Immature natural killer cell (primary cell): ENCODE data around the gene MTMR2. TPM values are rescaled to one million over a fixed set of nuclear protein-coding genes. Genes with fewer than 3 reads are reported as not detected.

Experiments used
- DNase-seq, 3 donors: peaks; one replicate each; pipeline ENCODE4 v3.0.0; 2022; ENCODE audit warnings: mixed read lengths in 1 of 3
- H3K27ac Mint-ChIP-seq, 6 donors: one replicate each; pipeline ENCODE4 v1.8.0; 2020; ENCODE audit warnings: mixed read lengths in 6 of 6, mild to moderate bottlenecking in 5 of 6, inconsistent platforms in 4 of 6, moderate library complexity in 3 of 6
- H3K27me3 Mint-ChIP-seq, 3 donors: one replicate each; pipeline ENCODE4 v1.8.0; 2020 to 2021; ENCODE audit warnings: low read depth in 3 of 3, mild to moderate bottlenecking in 3 of 3, mixed read lengths in 3 of 3, moderate library complexity in 3 of 3, inconsistent platforms in 1 of 3
- H3K36me3 Mint-ChIP-seq, 3 donors: one replicate each; pipeline ENCODE4 v1.8.0; 2020; ENCODE audit warnings: mixed read lengths in 3 of 3, inconsistent platforms in 2 of 3, mild to moderate bottlenecking in 2 of 3
- H3K4me1 Mint-ChIP-seq, 2 donors: one replicate each; pipeline ENCODE4 v1.8.0; 2020; ENCODE audit warnings: inconsistent platforms in 2 of 2, mild to moderate bottlenecking in 2 of 2, mixed read lengths in 2 of 2, moderate library complexity in 1 of 2
- H3K4me3 Mint-ChIP-seq, 5 donors: one replicate each; pipeline ENCODE4 v1.8.0; 2020; ENCODE audit warnings: mild to moderate bottlenecking in 5 of 5, mixed read lengths in 5 of 5, inconsistent platforms in 3 of 5, moderate library complexity in 3 of 5
- H3K9me3 Mint-ChIP-seq, 6 donors: one replicate each; pipeline ENCODE4 v1.8.0; 2020; ENCODE audit warnings: mild to moderate bottlenecking in 6 of 6, mixed read lengths in 6 of 6, inconsistent platforms in 4 of 6, moderate library complexity in 3 of 6
- polyA plus RNA-seq, 3 donors: library from polyadenylated mRNA; unstranded; fragments of 300-500 nt; fragmentation: Illumina TruSeq; gene quantifications; one replicate each; pipeline ENCODE4 v1.2.3, GENCODE V29; 2021

MTMR2 gene
- 10 to 100 TPM; 14.8 to 31.3 (median 25.4) TPM for polyA plus RNA-seq

DNA sequence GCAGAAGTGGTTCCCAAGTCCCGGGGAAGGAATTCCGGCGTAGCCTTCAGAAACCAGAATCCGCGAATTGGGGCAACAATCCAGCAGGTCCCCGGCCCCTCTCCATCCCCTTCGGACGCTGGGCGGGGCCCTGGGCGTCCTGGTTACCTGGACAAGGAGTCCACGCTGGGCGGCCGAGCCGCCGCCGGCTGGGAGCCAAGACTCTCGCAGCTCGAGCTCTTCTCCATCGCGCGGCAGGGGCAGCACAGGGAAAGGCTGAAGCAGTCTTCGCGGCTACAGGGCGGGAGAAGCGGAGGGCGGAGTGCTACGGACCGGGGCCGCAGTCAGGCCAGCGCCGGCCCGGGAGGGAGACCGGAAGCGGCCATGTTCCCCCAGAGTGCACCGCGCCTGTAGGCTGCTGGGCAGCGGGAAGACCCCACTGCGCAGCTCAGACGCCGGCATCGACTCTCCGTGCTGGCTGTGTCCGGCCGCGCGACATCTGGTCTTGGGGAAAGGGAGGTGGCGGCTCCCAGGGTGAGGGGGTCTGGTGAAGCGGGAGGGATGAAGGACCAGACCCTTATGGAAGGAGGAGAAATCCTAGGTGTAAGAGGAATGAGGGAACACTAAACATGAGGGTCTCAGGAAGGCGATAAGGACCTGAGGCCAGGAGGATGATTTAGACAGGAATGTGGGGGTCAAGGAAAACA lies at the start of gene MTMR2:
Gene MTMR2 (minus strand): TSS at position 380 of the 686 bp plus-strand sequence. CDS start 153 bp downstream, at position 227.
- Mint-ChIP-seq H3K9me3 (no peaks in the 10 kb centered on the region), H3K4me1 (peaks cover 24 to 43% of the 10 kb centered on the region in 2 donors), H3K36me3 (no peaks in the 10 kb centered on the region), H3K27me3 (peaks cover 0 to 6% (median 5%) of the 10 kb centered on the region in 3 donors), H3K27ac (peak within 1 kb of the TSS; percentile 91 to 97 (median 94)), H3K4me3 (peak within 1 kb of the TSS; percentile 92 to 99 (median 95))
- DNase-seq, result peak; percentile 60 to 61 (median 60)

DNA sequence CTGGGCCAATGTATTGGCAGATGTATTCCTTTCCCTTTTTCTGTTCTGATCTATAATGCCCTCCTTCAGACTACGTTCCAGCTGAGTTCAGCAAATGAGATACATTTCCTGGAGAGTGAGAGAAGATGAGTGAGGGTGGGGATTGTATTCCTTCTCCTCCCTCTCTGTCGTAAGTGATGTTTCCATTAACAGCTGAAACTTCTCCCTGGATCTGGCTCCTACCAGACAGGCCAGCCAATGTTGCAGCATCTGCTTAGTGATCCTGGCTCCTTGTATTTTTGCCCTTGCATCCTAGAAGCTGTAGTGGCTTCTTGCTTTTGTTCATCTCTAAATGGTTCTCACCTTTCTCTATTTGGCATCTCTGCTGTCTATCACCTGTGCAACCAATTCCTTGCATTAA lies 48.2 kb upstream of the MTMR2 start:
- no peak overlapping the region for H3K4me3 Mint-ChIP-seq
- H3K27me3 Mint-ChIP-seq, result peaks cover 2 to 3% (median 2%) of the 10 kb centered on the region in 3 donors
- DNase-seq, result no peak
- H3K36me3 Mint-ChIP-seq, result peaks cover 0 to 4% (median 0%) of the 10 kb centered on the region in 3 donors
- H3K9me3 Mint-ChIP-seq, result no peaks in the 10 kb centered on the region
- no peak overlapping the region for H3K27ac Mint-ChIP-seq
- H3K4me1 Mint-ChIP-seq, result no peaks in the 10 kb centered on the region

DNA sequence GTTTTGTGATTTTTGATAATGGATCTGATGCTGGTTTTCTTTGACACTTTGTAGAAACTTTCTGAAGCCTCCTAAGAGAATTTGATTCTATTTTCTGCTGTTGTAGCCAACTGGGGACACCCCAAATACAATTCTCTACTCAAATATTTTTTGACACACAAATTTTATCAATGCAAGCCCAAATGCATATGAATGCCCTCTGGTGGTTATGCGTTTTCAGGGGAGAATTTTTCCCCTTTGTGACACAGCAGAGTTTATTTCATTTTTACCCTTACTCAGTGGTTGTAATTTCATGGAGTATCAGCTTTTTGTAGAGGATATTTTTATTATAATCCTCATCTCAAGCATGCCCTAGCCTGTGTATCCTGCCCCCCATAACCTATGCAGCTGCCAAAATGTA lies 44.7 kb upstream of the MTMR2 start:
- Mint-ChIP-seq H3K36me3 (no peaks in the 10 kb centered on the region), H3K4me3 (no peak overlapping the region), H3K9me3 (no peaks in the 10 kb centered on the region), H3K4me1 (no peaks in the 10 kb centered on the region), H3K27me3 (peaks cover 2 to 3% (median 2%) of the 10 kb centered on the region in 3 donors), H3K27ac (no peak overlapping the region)
- no peak for DNase-seq

DNA sequence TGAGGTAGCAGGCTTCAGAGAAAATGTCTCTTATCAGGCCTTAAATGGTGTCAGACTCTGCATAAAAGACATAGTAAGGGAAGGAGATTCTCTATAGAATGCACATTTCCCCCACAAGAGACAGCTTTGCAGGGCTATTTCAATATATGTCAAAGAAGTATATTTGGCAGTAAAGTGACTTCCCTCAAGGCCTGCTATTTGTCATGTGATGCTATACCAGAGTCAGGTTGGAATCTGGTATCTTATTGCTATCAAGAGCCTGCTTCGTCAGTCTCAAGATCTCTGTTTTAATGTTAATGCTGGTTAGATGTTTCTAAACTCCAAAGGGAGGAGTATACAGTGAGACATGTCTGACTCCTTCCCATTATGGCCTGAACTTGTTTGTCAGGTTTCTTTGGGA lies 40.4 kb upstream of the MTMR2 start:
- Mint-ChIP-seq H3K4me1 (no peaks in the 10 kb centered on the region), H3K27me3 (peaks cover 0 to 3% (median 2%) of the 10 kb centered on the region in 3 donors), H3K27ac (no peak overlapping the region), H3K9me3 (no peaks in the 10 kb centered on the region), H3K4me3 (no peak overlapping the region), H3K36me3 (no peaks in the 10 kb centered on the region)
- no peak for DNase-seq

DNA sequence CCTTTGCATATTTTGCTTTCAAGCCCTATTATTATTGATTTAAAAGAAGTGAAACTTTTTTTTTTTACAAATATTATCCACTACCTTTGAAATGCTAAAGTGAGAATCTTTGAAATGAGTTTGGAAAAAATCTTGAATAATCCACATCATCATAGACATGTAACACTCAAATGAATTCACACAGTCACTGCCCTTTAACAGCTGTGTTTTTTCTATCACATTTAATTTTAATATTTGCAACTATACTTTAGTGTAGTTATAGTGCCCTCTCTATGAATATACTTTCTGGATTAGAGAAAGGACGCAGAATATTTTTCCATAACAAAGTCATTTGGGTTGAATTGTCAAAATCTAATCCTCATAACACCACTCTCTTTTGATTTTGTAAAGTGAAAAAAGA lies 37.9 kb upstream of the MTMR2 start:
- H3K4me3 Mint-ChIP-seq, result no peak overlapping the region
- H3K36me3 Mint-ChIP-seq, result no peaks in the 10 kb centered on the region
- H3K9me3 Mint-ChIP-seq, result no peaks in the 10 kb centered on the region
- H3K27ac Mint-ChIP-seq, result no peak overlapping the region
- H3K27me3 Mint-ChIP-seq, result peaks cover 0 to 3% (median 0%) of the 10 kb centered on the region in 3 donors
- no peaks in the 10 kb centered on the region for H3K4me1 Mint-ChIP-seq
- no peak for DNase-seq

DNA sequence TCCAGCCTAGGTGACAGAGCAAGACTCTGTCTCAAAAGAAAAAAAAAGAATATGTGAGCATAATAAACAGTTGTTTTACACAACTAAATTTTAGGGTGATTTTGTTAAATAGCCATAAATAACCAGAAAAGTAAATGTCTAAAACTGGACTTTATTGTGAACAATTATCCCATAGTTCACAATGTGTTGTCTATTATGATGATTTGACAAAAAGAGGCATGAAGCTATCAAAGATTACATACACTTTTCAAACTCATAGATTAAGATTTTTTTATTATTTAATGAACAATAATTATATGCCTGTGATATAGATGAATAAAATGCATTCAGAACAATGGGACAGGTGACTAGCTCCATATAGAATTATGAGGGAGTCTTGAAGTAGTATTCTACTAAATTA lies 27.0 kb upstream of the MTMR2 start:
- Mint-ChIP-seq H3K36me3 (peaks cover 0 to 7% (median 2%) of the 10 kb centered on the region in 3 donors), H3K4me3 (no peak overlapping the region), H3K27ac (no peak overlapping the region), H3K27me3 (peaks cover 0 to 4% (median 0%) of the 10 kb centered on the region in 3 donors), H3K4me1 (peaks cover 11 to 14% of the 10 kb centered on the region in 2 donors), H3K9me3 (peaks cover 0 to 3% (median 0%) of the 10 kb centered on the region in 6 donors)
- no peak for DNase-seq

DNA sequence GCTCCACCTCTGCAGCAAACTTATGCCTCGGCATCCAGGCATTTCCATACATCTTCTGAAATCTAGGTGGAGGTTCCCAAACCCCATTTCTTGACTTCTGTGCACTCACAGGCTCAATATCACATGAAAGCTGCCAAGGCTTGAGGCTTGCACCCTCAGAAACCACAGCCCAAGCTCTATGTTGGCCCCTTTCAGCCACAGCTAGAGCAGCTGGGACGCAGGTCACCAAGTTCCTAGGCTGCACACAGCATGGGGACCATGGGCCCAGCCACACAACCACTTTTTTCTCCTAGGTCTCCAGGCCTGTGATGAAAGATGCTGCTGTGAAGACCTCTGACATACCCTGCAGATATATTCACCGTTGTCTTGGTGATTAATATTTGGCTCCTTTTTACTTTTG lies 24.7 kb upstream of the MTMR2 start:
- H3K27ac Mint-ChIP-seq, result no peak overlapping the region
- peaks cover 6 to 16% (median 11%) of the 10 kb centered on the region in 3 donors for H3K36me3 Mint-ChIP-seq
- peaks cover 0 to 13% (median 6%) of the 10 kb centered on the region in 6 donors for H3K9me3 Mint-ChIP-seq
- peaks cover 0 to 6% (median 2%) of the 10 kb centered on the region in 3 donors for H3K27me3 Mint-ChIP-seq
- no peak overlapping the region for H3K4me3 Mint-ChIP-seq
- H3K4me1 Mint-ChIP-seq, result peaks cover 11 to 14% of the 10 kb centered on the region in 2 donors
- DNase-seq, result peak; percentile 0 to 21 (median 9)

DNA sequence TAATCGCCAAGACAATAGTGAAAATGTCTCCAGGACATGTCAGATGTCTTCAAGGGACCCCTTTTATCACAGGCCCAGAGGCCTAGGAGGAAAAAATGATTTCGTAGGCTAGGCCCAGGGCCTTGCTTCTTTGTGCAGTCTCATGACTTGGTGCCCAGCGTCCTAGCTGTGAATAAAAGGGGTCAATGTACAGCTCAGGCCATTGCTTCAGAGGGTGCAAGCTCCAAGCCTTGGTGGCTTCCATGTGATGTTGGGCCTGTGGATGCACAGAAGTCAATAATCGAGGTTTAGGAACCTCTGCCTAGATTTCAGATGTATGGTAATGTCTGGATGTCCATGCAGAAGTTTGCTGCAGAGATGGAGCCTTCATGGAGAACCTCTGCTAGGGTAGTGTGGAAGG lies 20.7 kb upstream of the MTMR2 start:
- Mint-ChIP-seq H3K36me3 (peaks cover 6 to 16% (median 11%) of the 10 kb centered on the region in 3 donors), H3K27me3 (peaks cover 0 to 6% (median 2%) of the 10 kb centered on the region in 3 donors), H3K4me1 (peaks cover 11 to 14% of the 10 kb centered on the region in 2 donors), H3K27ac (no peak overlapping the region), H3K4me3 (no peak overlapping the region), H3K9me3 (peaks cover 0 to 13% (median 6%) of the 10 kb centered on the region in 6 donors)
- no peak for DNase-seq

DNA sequence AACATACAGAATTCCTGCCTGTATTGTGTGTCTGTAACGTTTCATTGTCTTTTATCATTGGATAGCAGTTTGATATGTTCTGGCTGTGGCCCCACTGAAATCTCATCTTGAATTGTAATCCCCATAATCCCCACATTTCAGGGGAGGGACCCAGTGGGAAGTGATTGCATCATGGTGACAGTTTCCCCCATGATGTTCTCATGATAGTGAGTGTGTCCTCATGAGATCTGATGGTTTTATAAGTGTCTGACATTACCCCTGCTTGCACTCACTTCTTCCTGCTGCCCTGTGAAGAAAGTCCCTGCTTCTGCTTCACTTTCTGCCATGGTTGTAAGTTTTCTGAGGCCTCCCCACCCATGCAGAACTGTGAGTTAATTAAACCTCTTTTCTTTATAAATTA lies 19.6 kb upstream of the MTMR2 start:
- DNase-seq, result no peak
- H3K9me3 Mint-ChIP-seq, result peaks cover 0 to 13% (median 6%) of the 10 kb centered on the region in 6 donors
- peaks cover 6 to 12% (median 11%) of the 10 kb centered on the region in 3 donors for H3K36me3 Mint-ChIP-seq
- peaks cover 2% of the 10 kb centered on the region in 3 donors for H3K27me3 Mint-ChIP-seq
- no peak overlapping the region for H3K27ac Mint-ChIP-seq
- H3K4me1 Mint-ChIP-seq, result peaks cover 4% of the 10 kb centered on the region in 2 donors
- no peak overlapping the region for H3K4me3 Mint-ChIP-seq

DNA sequence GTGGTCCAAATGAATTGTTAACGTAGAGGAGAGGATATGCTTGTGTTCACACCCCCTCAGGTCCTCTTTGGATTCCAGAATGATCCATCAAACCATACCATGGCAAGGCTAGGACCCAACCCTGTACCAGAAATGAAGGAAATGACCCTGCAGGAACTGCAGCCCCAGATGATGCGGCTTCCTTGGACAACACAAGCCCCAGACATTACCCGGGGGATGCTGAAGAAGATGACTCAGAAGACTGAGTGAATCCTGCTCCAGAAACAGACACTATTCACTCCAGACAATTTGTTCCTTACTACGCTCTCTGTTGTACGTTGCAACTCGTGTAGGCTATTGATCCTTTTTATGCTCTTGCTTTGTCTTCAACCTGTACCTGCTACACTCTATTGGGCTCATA lies 15.2 kb upstream of the MTMR2 start:
- peaks cover 0 to 3% (median under 1%) of the 10 kb centered on the region in 6 donors for H3K9me3 Mint-ChIP-seq
- no peak for DNase-seq
- H3K4me3 Mint-ChIP-seq, result no peak overlapping the region
- no peaks in the 10 kb centered on the region for H3K4me1 Mint-ChIP-seq
- H3K27ac Mint-ChIP-seq, result no peak overlapping the region
- H3K27me3 Mint-ChIP-seq, result peaks cover 0 to 2% (median 2%) of the 10 kb centered on the region in 3 donors
- peaks cover 3 to 4% (median 3%) of the 10 kb centered on the region in 3 donors for H3K36me3 Mint-ChIP-seq

DNA sequence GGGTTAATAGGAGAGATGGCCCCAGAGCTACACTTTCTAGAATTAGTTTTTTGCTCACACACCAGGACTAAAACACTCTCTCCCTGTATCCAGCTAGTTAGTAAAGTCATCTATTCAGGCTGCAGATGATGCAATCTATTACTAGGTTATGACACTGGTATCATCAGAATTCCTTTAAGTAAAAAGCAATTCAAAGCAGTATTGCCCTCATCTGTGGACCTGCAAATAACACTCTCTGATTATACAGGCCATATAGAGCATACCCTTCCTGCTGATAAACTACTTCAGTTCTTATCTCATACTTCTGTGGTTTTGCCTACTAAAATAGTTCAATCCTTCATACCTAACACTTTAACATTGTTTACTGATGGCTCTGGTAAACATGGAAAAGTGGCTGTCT lies 13.5 kb upstream of the MTMR2 start:
- Mint-ChIP-seq H3K27me3 (peaks cover 0 to 2% (median 2%) of the 10 kb centered on the region in 3 donors), H3K27ac (no peak overlapping the region), H3K9me3 (peaks cover 0 to 3% (median 0%) of the 10 kb centered on the region in 6 donors), H3K4me1 (no peaks in the 10 kb centered on the region), H3K36me3 (no peaks in the 10 kb centered on the region), H3K4me3 (no peak overlapping the region)
- DNase-seq, result no peak

DNA sequence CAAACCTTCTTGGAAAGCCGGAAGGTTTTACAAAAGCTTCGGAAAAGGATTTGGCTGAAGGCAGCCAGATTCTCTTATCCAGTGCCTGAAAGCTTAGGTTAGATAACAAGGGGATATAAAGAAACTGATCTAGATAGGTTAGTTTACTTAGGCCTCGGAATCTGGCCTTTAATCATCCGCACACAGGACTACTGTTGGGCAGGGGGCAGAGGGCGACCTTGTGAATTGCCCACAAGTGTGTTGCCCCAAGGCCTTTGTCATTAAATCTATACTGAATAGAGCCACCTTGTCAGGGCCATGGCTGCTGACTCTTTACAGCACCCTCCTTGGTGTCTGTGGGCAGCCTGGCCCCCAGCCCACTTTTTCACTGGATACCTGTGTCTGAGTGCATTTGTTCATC lies 9.7 kb upstream of the MTMR2 start:
- H3K27ac Mint-ChIP-seq, result no peak overlapping the region
- peaks cover 0 to 2% (median 2%) of the 10 kb centered on the region in 3 donors for H3K27me3 Mint-ChIP-seq
- H3K9me3 Mint-ChIP-seq, result peaks cover 8 to 25% (median 12%) of the 10 kb centered on the region in 6 donors
- H3K36me3 Mint-ChIP-seq, result peaks cover 0 to 8% (median 0%) of the 10 kb centered on the region in 3 donors
- H3K4me1 Mint-ChIP-seq, result no peaks in the 10 kb centered on the region
- DNase-seq, result no peak
- no peak overlapping the region for H3K4me3 Mint-ChIP-seq

DNA sequence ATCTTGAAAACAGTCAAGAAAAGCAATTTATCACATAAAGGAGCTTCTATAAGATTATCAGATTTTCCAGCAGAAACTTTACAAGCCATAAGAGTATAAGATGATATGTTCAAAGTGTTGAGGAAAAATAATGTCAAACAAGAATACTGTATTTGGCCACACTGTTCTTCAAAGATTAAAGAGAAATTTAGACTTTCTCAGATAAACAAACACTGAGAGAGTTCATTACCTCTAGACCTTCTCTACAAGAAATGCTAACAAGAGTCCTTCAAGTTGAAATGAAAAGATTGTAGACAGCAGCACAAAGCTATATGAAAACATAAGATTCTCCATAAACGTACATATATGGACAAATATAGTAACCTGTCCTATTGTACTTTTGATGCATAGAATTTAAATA lies 8.0 kb upstream of the MTMR2 start:
- H3K27ac Mint-ChIP-seq, result no peak overlapping the region
- peaks cover 0 to 8% (median 0%) of the 10 kb centered on the region in 3 donors for H3K36me3 Mint-ChIP-seq
- H3K4me1 Mint-ChIP-seq, result no peaks in the 10 kb centered on the region

DNA sequence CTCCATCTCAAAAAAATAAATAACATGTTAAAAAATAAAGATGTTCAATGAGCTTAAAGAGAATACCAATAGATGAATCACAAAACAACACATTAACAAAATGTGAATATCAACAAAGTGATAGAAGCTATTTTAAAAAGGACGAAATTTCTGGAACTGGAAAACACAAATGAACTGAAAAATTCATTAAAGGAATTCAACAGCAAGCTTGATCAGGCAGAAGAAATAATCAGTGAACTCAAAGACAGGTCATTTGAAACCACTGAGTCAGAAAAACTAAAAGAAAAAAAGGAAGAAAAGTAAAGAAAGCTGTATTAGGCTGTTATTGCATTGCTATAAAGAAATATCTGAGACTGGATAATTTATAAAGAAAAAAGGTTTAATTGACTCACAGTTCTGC lies 7.0 kb upstream of the MTMR2 start:
- no peak overlapping the region for H3K27ac Mint-ChIP-seq
- H3K36me3 Mint-ChIP-seq, result peaks cover 0 to 8% (median 0%) of the 10 kb centered on the region in 3 donors
- H3K4me3 Mint-ChIP-seq, result no peak overlapping the region
- no peaks in the 10 kb centered on the region for H3K4me1 Mint-ChIP-seq
- no peak for DNase-seq
- H3K27me3 Mint-ChIP-seq, result peaks cover 0 to 8% (median 2%) of the 10 kb centered on the region in 3 donors
- peaks cover 8 to 25% (median 12%) of the 10 kb centered on the region in 6 donors for H3K9me3 Mint-ChIP-seq

More for the DNA sequence above, 8.0 kb upstream of the MTMR2 start:
- DNase-seq, result no peak
- Mint-ChIP-seq H3K27me3 (peaks cover 0 to 8% (median 2%) of the 10 kb centered on the region in 3 donors), H3K4me3 (no peak overlapping the region), H3K9me3 (peaks cover 8 to 25% (median 12%) of the 10 kb centered on the region in 6 donors)
